Mesendoderm (in vitro differentiated cells): ENCODE data around the gene MAGEF1.

ENCODE experiments used
- DNase-seq: peaks from one replicate; pipeline ENCODE4 v3.0.0; 2013
- H2AK5ac ChIP-seq: 2 replicates; pipeline ENCODE4 v1.6.1; 2013; ENCODE audit warnings: low read length, inconsistent platforms
- H2BK120ac ChIP-seq: 2 replicates; pipeline ENCODE4 v1.6.1; 2013; ENCODE audit warnings: low read depth, mild to moderate bottlenecking, low read length, moderate library complexity, mixed read lengths
- H2BK15ac ChIP-seq: replicated peaks from 2 replicates; pipeline ENCODE4 v1.6.1; 2013; ENCODE audit warnings: low read depth, mild to moderate bottlenecking, moderate library complexity
- H2BK5ac ChIP-seq: 2 replicates; pipeline ENCODE4 v1.6.1; 2013; ENCODE audit warnings: low read length, inconsistent platforms
- H3K18ac ChIP-seq: 2 replicates; pipeline ENCODE4 v1.6.1; 2013; ENCODE audit warnings: mild to moderate bottlenecking, low read length, mixed read lengths
- H3K23ac ChIP-seq: one replicate; pipeline ENCODE4 v1.6.1; 2013; ENCODE audit warnings: low read length
- H3K27ac ChIP-seq: 2 replicates; pipeline ENCODE4 v1.5.1; 2013; ENCODE audit warnings: low read depth, mild to moderate bottlenecking, inconsistent platforms, low read length, moderate library complexity
- H3K27me3 ChIP-seq: 2 replicates; pipeline ENCODE4 v1.6.1; 2013; ENCODE audit warnings: low read length, control low read depth, mild to moderate bottlenecking, inconsistent platforms; ENCODE audit not compliant: insufficient read depth, poor library complexity
- H3K36me3 ChIP-seq: 2 replicates; pipeline ENCODE4 v1.6.1; 2013; ENCODE audit warnings: low read length, inconsistent platforms; ENCODE audit not compliant: control insufficient read depth, insufficient read depth
- H3K4ac ChIP-seq: one replicate; pipeline ENCODE4 v1.6.1; 2013; ENCODE audit warnings: low read depth, mild to moderate bottlenecking, low read length, moderate library complexity
- H3K4me1 ChIP-seq: 2 replicates; pipeline ENCODE4 v1.6.1; 2013; ENCODE audit warnings: low read depth, low read length, inconsistent platforms; ENCODE audit not compliant: control insufficient read depth
- H3K4me2 ChIP-seq: 2 replicates; pipeline ENCODE4 v1.6.1; 2013; ENCODE audit warnings: low read length
- H3K4me3 ChIP-seq: 2 replicates; pipeline ENCODE4 v1.5.1; 2013; ENCODE audit warnings: mild to moderate bottlenecking, low read length
- H3K56ac ChIP-seq: one replicate; pipeline ENCODE4 v1.6.1; 2013; ENCODE audit warnings: low read length
- H3K79me1 ChIP-seq: 2 replicates; pipeline ENCODE4 v1.6.1; 2013; ENCODE audit warnings: low read length, inconsistent platforms
- H3K79me2 ChIP-seq: 2 replicates; pipeline ENCODE4 v1.6.1; 2013; ENCODE audit warnings: mild to moderate bottlenecking, low read length; ENCODE audit not compliant: control insufficient read depth, insufficient read depth
- H3K9ac ChIP-seq: 2 replicates; pipeline ENCODE4 v1.6.1; 2013; ENCODE audit warnings: low read length, inconsistent platforms
- H4K5ac ChIP-seq: one replicate; pipeline ENCODE4 v1.6.1; 2013; ENCODE audit warnings: low read length
- H4K8ac ChIP-seq: one replicate; pipeline ENCODE4 v1.6.1; 2013; ENCODE audit warnings: low read depth, mild to moderate bottlenecking, control low read depth, low read length, moderate library complexity
- WGBS: extraction: QIAGEN DNeasy Blood & Tissue Kit; methylation state at CpG from one replicate; pipeline ENCODE4 v1.1.7; 2013; ENCODE audit warnings: low lambda C conversion rate, missing lambda C conversion rate; ENCODE audit not compliant: insufficient coverage; ENCODE audit errors: extremely low coverage; 5-methylcytosine and 5-hydroxymethylcytosine counted together

Gene MAGEF1

DNA sequence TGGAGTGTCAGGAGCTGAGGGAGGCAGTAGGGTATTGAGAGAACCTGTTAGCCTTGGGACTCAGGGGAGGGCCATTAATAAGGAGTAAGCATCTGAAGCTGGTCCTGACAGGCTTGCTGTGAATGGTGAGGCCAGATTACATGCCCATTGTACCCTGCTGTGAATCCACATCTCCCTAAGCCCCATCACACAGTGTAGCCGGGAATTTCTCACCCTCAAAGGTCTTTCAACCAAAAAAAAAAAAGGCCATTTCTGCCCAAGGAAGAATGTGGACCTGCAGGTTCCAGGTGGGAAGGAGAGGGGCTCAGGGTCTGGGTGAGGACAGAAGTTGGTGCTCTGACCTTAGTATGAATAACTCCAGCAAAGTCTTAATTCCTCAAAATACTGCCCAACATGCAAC lies 37.2 kb downstream of the MAGEF1 start:
- H2BK15ac ChIP-seq, result no peak overlapping the region
- H3K36me3 ChIP-seq, result no peaks in the 10 kb centered on the region
- no peaks in the 10 kb centered on the region for H3K79me1 ChIP-seq
- no peak overlapping the region for H3K18ac ChIP-seq
- no CpG with 5 or more reads among the region's 1 CpG for WGBS
- H3K56ac ChIP-seq, result no peak overlapping the region
- no peak overlapping the region for H2BK5ac ChIP-seq
- H4K8ac ChIP-seq, result no peak overlapping the region
- no peak overlapping the region for H3K4me3 ChIP-seq
- H2BK120ac ChIP-seq, result no peak overlapping the region
- no peak overlapping the region for H3K4ac ChIP-seq
- H3K4me2 ChIP-seq, result no peak overlapping the region
- H3K79me2 ChIP-seq, result no peaks in the 10 kb centered on the region
- peaks cover 10% of the 10 kb centered on the region for H3K4me1 ChIP-seq
- no peak overlapping the region for H3K23ac ChIP-seq
- no peak overlapping the region for H4K5ac ChIP-seq
- no peak overlapping the region for H2AK5ac ChIP-seq
- DNase-seq, result peak; percentile 93
- no peak overlapping the region for H3K27ac ChIP-seq
- no peaks in the 10 kb centered on the region for H3K27me3 ChIP-seq
- no peak overlapping the region for H3K9ac ChIP-seq

DNA sequence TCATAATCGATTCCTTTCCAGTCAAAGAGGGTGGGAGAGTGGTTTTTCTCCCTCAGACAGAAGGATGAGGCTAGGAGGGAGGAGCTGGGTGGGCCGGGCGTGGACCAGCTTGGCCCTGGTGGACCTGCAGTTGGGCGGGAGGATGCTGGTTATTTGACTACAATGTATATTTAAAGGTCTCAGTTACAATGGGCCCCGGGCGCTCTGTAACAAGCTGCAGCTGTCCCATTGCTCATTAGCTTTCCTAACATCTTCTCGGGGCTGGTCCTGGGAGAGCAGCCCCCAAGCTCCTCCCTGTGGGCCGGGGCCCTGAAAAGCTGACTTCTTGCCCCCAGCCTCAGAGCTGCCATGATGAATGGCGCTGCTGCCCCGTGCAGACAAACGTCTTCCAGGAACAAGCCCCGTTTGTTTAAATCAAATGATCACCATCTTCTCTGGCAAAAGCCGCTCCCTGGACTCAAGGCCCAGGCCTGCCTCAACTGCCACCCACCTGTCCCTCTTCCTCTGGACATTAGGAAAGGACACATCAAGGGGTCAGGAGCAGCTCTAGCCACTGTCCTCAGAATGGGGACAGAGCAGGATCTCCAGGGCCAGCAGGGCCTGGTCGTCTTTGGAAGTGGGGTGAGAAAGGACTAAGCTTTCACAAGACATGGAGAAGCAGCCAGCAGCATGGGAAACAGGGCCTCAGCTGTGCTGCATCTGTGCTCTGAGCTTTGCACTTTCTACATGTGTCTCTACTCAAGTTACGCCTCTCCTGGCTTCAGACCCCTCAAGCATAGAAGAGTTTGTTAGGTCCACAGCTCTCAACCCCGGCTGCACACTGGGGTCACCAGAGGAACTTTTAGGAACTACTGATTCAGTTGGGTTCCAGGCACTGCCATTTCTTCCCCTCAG lies 38.6 kb downstream of the MAGEF1 start:
- peaks cover 10% of the 10 kb centered on the region for H3K4me1 ChIP-seq
- no peak overlapping the region for H3K4me3 ChIP-seq
- no peaks in the 10 kb centered on the region for H3K36me3 ChIP-seq
- no CpG with 5 or more reads among the region's 16 CpGs for WGBS
- no peak for DNase-seq
- no peak overlapping the region for H3K4me2 ChIP-seq
- H3K56ac ChIP-seq, result no peak overlapping the region
- H3K4ac ChIP-seq, result no peak overlapping the region
- no peak overlapping the region for H2BK120ac ChIP-seq
- H3K9ac ChIP-seq, result no peak overlapping the region
- no peaks in the 10 kb centered on the region for H3K27me3 ChIP-seq
- no peaks in the 10 kb centered on the region for H3K79me1 ChIP-seq
- H3K23ac ChIP-seq, result no peak overlapping the region
- no peak overlapping the region for H4K5ac ChIP-seq
- H3K18ac ChIP-seq, result no peak overlapping the region
- no peak overlapping the region for H4K8ac ChIP-seq
- H3K27ac ChIP-seq, result no peak overlapping the region
- no peak overlapping the region for H2AK5ac ChIP-seq
- no peaks in the 10 kb centered on the region for H3K79me2 ChIP-seq
- no peak overlapping the region for H2BK5ac ChIP-seq
- H2BK15ac ChIP-seq, result no peak overlapping the region

DNA sequence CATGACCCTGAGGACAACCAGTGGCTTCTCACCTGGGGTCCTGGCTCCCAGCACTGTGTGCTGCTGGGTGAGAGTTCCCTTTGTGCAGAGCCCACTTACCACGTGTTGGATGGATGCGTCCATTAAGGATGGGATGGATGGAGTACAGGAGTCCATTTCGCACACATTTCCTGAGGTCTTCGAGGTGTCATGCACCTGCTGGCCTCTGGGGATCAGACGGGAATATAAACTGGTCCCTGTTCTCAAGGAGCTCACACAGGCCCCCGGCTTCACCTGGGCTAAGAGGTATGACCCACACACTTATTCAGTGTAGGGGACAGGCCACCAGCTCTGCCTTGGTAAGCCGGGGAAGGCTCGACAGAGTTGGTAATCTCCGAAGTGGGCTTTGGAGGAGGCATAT lies 39.5 kb downstream of the MAGEF1 start:
- H3K4me1 ChIP-seq, result peaks cover 3% of the 10 kb centered on the region
- H3K23ac ChIP-seq, result no peak overlapping the region
- H2BK5ac ChIP-seq, result no peak overlapping the region
- no peak overlapping the region for H4K5ac ChIP-seq
- H2BK120ac ChIP-seq, result no peak overlapping the region
- DNase-seq, result no peak
- no peaks in the 10 kb centered on the region for H3K79me1 ChIP-seq
- no peaks in the 10 kb centered on the region for H3K27me3 ChIP-seq
- no peak overlapping the region for H3K4me2 ChIP-seq
- H3K4ac ChIP-seq, result no peak overlapping the region
- no peaks in the 10 kb centered on the region for H3K36me3 ChIP-seq
- no peak overlapping the region for H3K56ac ChIP-seq
- H4K8ac ChIP-seq, result no peak overlapping the region
- H3K79me2 ChIP-seq, result no peaks in the 10 kb centered on the region
- no peak overlapping the region for H3K27ac ChIP-seq
- no peak overlapping the region for H3K9ac ChIP-seq
- no peak overlapping the region for H2BK15ac ChIP-seq
- no peak overlapping the region for H3K18ac ChIP-seq
- WGBS, result no CpG with 5 or more reads among the region's 9 CpGs
- no peak overlapping the region for H2AK5ac ChIP-seq
- no peak overlapping the region for H3K4me3 ChIP-seq

DNA sequence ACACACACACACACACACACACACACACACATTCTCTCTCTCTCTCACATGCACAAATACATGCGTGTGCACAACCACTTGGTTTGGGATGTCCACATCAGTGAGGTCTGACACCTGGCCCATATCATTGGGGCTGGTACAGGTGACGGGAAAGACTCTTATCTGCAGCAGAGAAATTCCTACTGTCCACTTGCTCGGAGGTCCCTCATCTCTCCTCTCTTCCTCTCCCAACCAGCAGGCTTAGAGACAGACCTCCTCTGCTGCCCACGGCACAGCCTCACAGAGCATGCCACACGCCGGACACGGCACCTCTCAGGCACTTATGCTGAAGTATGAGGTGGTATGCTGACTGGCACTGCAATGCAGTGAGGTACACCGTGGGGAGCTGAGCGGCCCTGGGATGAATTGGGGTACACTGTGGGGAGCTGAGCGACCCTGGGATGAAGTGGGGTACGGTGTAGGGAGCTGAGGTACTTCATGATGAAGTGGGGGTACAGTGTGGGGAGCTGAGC lies 41.7 kb downstream of the MAGEF1 start:
- Histone ChIP-seq H3K27me3 (no peaks in the 10 kb centered on the region), H3K23ac (no peak overlapping the region), H3K79me2 (no peaks in the 10 kb centered on the region), H4K8ac (no peak overlapping the region), H3K9ac (no peak overlapping the region), H4K5ac (no peak overlapping the region), H3K4me3 (no peak overlapping the region), H3K79me1 (no peaks in the 10 kb centered on the region), H3K18ac (no peak overlapping the region), H3K4me2 (no peak overlapping the region), H3K27ac (no peak overlapping the region), H2BK5ac (no peak overlapping the region), H2AK5ac (no peak overlapping the region), H2BK120ac (no peak overlapping the region), H3K4me1 (peaks cover 3% of the 10 kb centered on the region), H2BK15ac (no peak overlapping the region), H3K4ac (no peak overlapping the region), H3K56ac (no peak overlapping the region), H3K36me3 (no peaks in the 10 kb centered on the region)
- no peak for DNase-seq
- WGBS, result no CpG with 5 or more reads among the region's 11 CpGs

DNA sequence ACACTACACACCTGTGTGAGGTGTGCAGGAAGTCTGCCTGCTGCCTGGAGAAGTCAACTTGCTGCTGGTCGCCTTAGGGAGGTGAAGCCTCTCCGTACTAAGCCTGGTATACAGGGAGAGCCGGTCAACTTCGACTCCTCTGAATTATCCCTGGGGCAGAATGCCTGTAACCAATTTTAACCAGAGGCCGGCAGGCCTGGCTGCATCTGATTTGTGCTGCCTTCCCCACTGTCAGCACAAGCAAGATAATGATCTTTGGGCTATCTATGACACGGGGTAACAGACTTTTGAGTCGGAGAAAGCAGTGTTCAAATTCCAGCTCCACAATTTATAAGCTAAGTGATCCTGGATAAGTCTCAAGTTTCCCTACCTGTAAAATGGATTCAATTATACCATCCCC lies 42.3 kb downstream of the MAGEF1 start:
- Histone ChIP-seq H2AK5ac (no peak overlapping the region), H3K27me3 (no peaks in the 10 kb centered on the region), H3K79me2 (no peaks in the 10 kb centered on the region), H3K4me1 (no peaks in the 10 kb centered on the region), H3K23ac (no peak overlapping the region), H3K79me1 (no peaks in the 10 kb centered on the region), H3K27ac (no peak overlapping the region), H2BK120ac (no peak overlapping the region), H2BK5ac (no peak overlapping the region), H3K36me3 (no peaks in the 10 kb centered on the region), H3K4me3 (no peak overlapping the region), H4K8ac (no peak overlapping the region), H3K4ac (no peak overlapping the region), H3K9ac (no peak overlapping the region), H4K5ac (no peak overlapping the region), H3K56ac (no peak overlapping the region), H2BK15ac (no peak overlapping the region), H3K4me2 (no peak overlapping the region), H3K18ac (no peak overlapping the region)
- WGBS, result no CpG with 5 or more reads among the region's 7 CpGs
- no peak for DNase-seq
